HG02870 (cell line): ENCODE results near the gene POLR1A.

ENCODE experiments used
- ATAC-seq: cut with Tn5 transposase; IDR thresholded peaks from one replicate; pipeline ENCODE4 v1.9.1; 2021; ENCODE audit warnings: mild to moderate bottlenecking, moderate library complexity; ENCODE audit not compliant: unreplicated experiment

POLR1A gene

GRCh38 chr2:85981579-85982247, 124.0 kb downstream of the POLR1A start:
- no peak for ATAC-seq

- ATAC-seq: no peak
Measured at GRCh38 chr2:85978883-85979780, 126.6 kb downstream of the POLR1A start.

DNA sequence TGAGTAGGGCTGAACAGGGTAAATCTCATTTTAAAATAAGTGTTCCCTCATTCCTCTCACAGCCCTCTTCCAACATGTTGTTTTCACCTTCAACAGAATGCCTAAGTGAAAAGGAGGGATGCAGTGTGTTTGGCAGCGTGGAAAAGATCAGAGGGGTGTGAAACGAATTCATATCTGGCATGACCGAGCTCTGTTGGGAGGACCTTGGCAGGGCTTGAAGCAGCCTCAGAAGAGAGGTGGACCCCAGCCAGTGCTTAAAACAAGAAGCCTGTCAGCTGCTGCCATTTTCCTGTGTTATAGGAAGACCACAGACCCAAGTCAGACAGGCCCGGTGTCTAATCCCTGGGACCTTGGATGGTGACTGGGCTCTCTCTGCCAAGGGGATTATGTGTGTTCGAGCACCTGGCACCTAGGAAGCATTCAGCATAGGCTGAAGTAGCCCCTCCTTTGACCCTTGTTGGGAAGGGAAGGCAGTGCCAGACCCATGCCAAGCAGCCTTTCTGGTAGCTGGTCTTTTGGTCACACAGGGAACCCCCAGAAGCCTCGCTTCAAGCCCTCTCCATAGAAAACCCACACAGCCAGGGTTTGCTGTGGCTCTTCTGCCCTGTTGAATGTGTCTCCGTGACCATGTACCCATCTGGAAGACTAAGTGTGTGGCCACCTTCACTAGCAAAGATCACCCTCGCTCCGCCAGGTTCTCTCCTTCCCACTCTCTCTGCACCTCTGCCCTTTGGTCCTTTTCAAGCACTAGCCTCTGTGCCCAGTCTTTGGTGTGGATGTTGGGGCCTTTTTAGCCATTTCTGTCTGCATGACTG, 129.4 kb downstream of the POLR1A start:
- ATAC-seq: no peak

DNA sequence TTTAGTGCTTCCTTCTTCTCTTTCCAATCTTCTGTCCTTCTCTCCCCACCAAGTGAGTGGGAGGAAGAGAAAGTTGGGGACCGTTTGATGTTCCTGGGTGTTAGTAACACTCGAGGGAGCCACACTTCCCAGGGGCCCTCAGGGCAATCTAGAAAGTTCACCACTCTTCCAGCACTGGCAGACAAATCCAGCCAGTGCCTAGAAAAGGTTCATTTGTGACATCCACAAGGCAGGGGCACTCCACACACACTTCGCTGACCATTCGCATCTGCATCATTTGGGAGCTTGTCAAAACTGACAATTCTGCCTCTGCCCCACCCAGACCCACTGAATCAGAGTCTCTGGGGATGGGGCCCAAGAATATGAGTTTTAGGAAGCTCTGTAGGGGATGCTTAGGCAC, 130.1 kb downstream of the POLR1A start:
- ATAC-seq: no peak

DNA sequence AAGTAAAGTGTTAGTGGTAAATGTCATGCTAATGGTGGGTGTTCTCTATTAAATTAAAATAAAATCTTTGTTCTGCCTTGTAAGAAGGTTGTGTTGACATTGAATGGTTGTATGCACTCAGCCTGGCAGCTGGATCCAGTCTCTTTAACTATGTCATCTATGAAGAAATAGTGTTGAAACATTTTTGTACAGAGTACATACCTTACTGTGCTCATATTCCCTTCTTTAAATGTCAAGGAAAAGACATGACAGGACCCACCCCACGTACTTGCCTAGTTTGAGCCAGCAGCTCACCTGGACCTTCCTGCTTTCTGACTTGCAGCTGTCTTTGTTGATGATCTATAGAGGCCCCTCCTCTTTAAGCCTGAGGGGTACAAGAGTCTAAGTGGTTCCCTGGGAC, 131.3 kb downstream of the POLR1A start:
- no peak for ATAC-seq

GRCh38 chr2:85972355-85972754, 133.3 kb downstream of the POLR1A start:
- ATAC-seq: no peak

- no peak for ATAC-seq
Measured at GRCh38 chr2:85971366-85971765, 134.3 kb downstream of the POLR1A start.
